NT2/D1 (cell line): ENCODE results near the gene SLC1A2.

Experiments used
- YY1 ChIP-seq: IDR thresholded peaks from 2 replicates; pipeline ENCODE4 v1.6.1; 2011; ENCODE audit not compliant: insufficient read length, insufficient read depth
- ZNF274 ChIP-seq: IDR thresholded peaks from 2 replicates; pipeline ENCODE4 v1.6.1; 2011; ENCODE audit warnings: mild to moderate bottlenecking, low read depth, low read length

- TF ChIP-seq ZNF274 (no peak), YY1 (no peak)
Observed at GRCh38 chr11:35419184-35419829, at the start of gene SLC1A2.
